Heart left ventricle (tissue), 16 donors: ENCODE data around the gene SAP30BP. TPM values are rescaled to one million over a fixed set of nuclear protein-coding genes. Genes with fewer than 3 reads are reported as not detected.

ENCODE experiments used
- ATAC-seq, 4 donors: fragments of 200-7000 bp; cut with Tn5 transposase; one replicate each; pipeline ENCODE4 v1.9.1; 2020 to 2022; ENCODE audit warnings: moderate library complexity in 4 of 4, mild to moderate bottlenecking in 3 of 4, moderate number of reproducible peaks in 1 of 4
- DNase-seq, 5 donors: peaks; one replicate each; pipeline ENCODE4 v3.0.0-alpha.2; 2020
- H3K27ac ChIP-seq, 12 donors: fragments of 200-600 bp; sonication (generic) in 4 of 12; one replicate each; pipeline versions ENCODE4 v1.5.0 to v1.8.0; 2016 to 2022; ENCODE audit warnings: mild to moderate bottlenecking in 2 of 12
- H3K27me3 ChIP-seq, 9 donors: fragments of 200-600 bp; sonication (generic) in 2 of 9; one replicate each; pipeline versions ENCODE4 v1.5.1 to v1.8.0; 2016 to 2022; ENCODE audit warnings: mild to moderate bottlenecking in 3 of 9
- H3K36me3 ChIP-seq, 9 donors: fragments of 200-600 bp; sonication (generic) in 2 of 9; one replicate each; pipeline versions ENCODE4 v1.5.0 to v1.8.0; 2018 to 2022; ENCODE audit warnings: mild to moderate bottlenecking in 2 of 9
- H3K4me1 ChIP-seq, 12 donors: fragments of 200-600 bp; sonication (generic) in 4 of 12; one replicate each; pipeline versions ENCODE4 v1.5.0 to v1.8.0; 2016 to 2022; ENCODE audit warnings: mild to moderate bottlenecking in 3 of 12
- H3K4me3 ChIP-seq, 12 donors: fragments of 200-600 bp; sonication (generic) in 4 of 12; one replicate each; pipeline versions ENCODE4 v1.5.0 to v1.8.0; 2017 to 2022; ENCODE audit warnings: mild to moderate bottlenecking in 9 of 12, moderate library complexity in 4 of 12
- H3K9me3 ChIP-seq, 12 donors: fragments of 200-600 bp; sonication (generic) in 4 of 12; one replicate each; pipeline versions ENCODE4 v1.5.0 to v1.8.0; 2016 to 2022; ENCODE audit warnings: mild to moderate bottlenecking in 1 of 12
- CTCF ChIP-seq, 12 donors: fragments of 200-600 bp; sonication (generic) in 4 of 12; IDR thresholded peaks; one replicate each; pipeline versions ENCODE4 v1.5.0 to v1.8.0; 2018 to 2022; ENCODE audit warnings: antibody characterized with exemption in 12 of 12, mild to moderate bottlenecking in 5 of 12
- POLR2A ChIP-seq, 2 donors: fragments of 450-650 bp; IDR thresholded peaks; one replicate each; pipeline ENCODE4 v1.6.1; 2017; ENCODE audit warnings: antibody characterized with exemption in 2 of 2, mild to moderate bottlenecking in 2 of 2, moderate library complexity in 2 of 2
- WGBS, 4 donors: extraction: QIAGEN DNeasy Blood & Tissue Kit in 2 of 4; methylation state at CpG; one replicate each; pipeline versions ENCODE4 v1.1.5 to v1.1.7; 2013 to 2018; 5-methylcytosine and 5-hydroxymethylcytosine counted together
- intact Hi-C, 10 donors: fragments of 100-400 bp; cut with DNase I; formaldehyde crosslinking; loops; one replicate each; pipeline versions ENCODE4 v1.11.1 to v1.14.2; 2022
- polyA plus RNA-seq, 2 donors: library from polyadenylated mRNA; stranded (reverse); fragments of 200-250 nt; gene quantifications; one replicate each; pipeline ENCODE4 v1.2.3, GENCODE V29; 2013
- total RNA-seq, 9 donors: library from RNA; depleted of rRNA in 2 of 9; stranded (reverse); fragments of >200 nt in 2 of 9; fragmentation: NEBNext Ultra II Directional in 3 of 9; extraction: Animal tissue kit (Norgen Biotek cat#: 25700) in 3 of 9; gene quantifications; one replicate each; pipeline versions ENCODE4 v1.1.0 to v1.2.4, GENCODE V29; 2016 to 2023
- donor health status: ischemic (EF 13 %, LVEDD 7.1; RV severe dilation, severe dysfunction).
- donor health status: healthy with polysubstance abuse.
- donor health status: DM: no; HTN: yes; CAD: no.
- donor health status: DM: no; HTN: no; CAD: no.
- donor health status: ischemic (EF 25% LVEDD 6.9; RV normal size, moderate dysfunction).
- donor health status: ischemic (EF 25% LVEDD 5.7; RV mildly dilated, moderate dysfunction).
- donor health status: healthy.
- donor health status: DM: yes; HTN: yes; CAD: no.
- donor health status: ischemic (EF 35%, LVEDD 5.7; RV mildly dilated, moderate dysfunction).
- donor health status: nonischemic (EF 11% LVEDD 7.7; RV severe dilation, severe dysfunction).
- donor health status: DM: yes; HTN: yes; CAD: no.
- donor health status: PGD.
- donor health status: ischemic (EF 29% LVEDD 5.4; RV normal size, mild dysfunction).
- donor health status: nonischemic (EF 23%, LVEDD 6.1; RV moderate dilation, normal function).

The SAP30BP gene
- total and polyA plus RNA-seq, 11 donors = 40.9 to 121 (median 54.6) TPM

GRCh38 chr17:75633486-75634375 lies 33.4 kb upstream of the SAP30BP start:
- TF ChIP-seq CTCF (IDR thresholded peaks at IDR 0.05) (peak; percentile 38 to 82 (median 62)), POLR2A (IDR thresholded peaks at IDR 0.05) (peak in 1 of 2 donors; percentile 72)
- Histone ChIP-seq H3K27ac (peak overlapping the region; percentile 58 to 95 (median 85)), H3K4me3 (peak overlapping the region in 10 of 12 donors; percentile 5 to 39 (median 26)), H3K27me3 (no peaks in the 10 kb centered on the region), H3K4me1 (peaks cover 13 to 64% (median 26%) of the 10 kb centered on the region in 12 donors), H3K9me3 (no peaks in the 10 kb centered on the region), H3K36me3 (peaks cover 0 to 21% (median 0%) of the 10 kb centered on the region in 9 donors)
- ATAC-seq (peak; percentile 48 to 73 (median 62)), DNase-seq (peak; percentile 89 to 95 (median 92))
- 6 to 14% (median 11%) methylated on average over 21 to 27 of the region's 27 CpGs for WGBS, 4 donors
- intact Hi-C loops = loop anchor here in 9 of 10 donors (1.0 to 5.0 kb wide), 9 partner anchors 19 to 117 kb away; no protein-coding TSS in a partner anchor

- Histone ChIP-seq H3K27ac (peak overlapping the region; percentile 58 to 95 (median 85)), H3K27me3 (no peaks in the 10 kb centered on the region), H3K4me1 (peaks cover 13 to 70% (median 27%) of the 10 kb centered on the region in 12 donors), H3K4me3 (peak overlapping the region in 11 of 12 donors; percentile 1 to 39 (median 23)), H3K9me3 (no peaks in the 10 kb centered on the region), H3K36me3 (peaks cover 0 to 17% (median 0%) of the 10 kb centered on the region in 9 donors)
- intact Hi-C loops = loop anchor here in 2 of 10 donors (5.0 kb wide), 1 partner anchor 113 kb away; no protein-coding TSS in a partner anchor
- WGBS, 4 donors = 61 to 80% (median 77%) methylated on average over 9 of the region's 9 CpGs
- ATAC-seq (no peak), DNase-seq (peak in 1 of 5 donors; percentile 28)
- TF ChIP-seq POLR2A (IDR thresholded peaks at IDR 0.05) = no peak
- TF ChIP-seq CTCF (IDR thresholded peaks at IDR 0.05) = no peak
Measured at GRCh38 chr17:75634376-75634740, 32.8 kb upstream of the SAP30BP start.

- DNase-seq (peak in 3 of 5 donors; percentile 40 to 64 (median 56)), ATAC-seq (no peak)
- 56 to 73% (median 66%) methylated on average over 11 to 20 of the region's 20 CpGs for WGBS, 4 donors
- Histone ChIP-seq H3K9me3 (no peaks in the 10 kb centered on the region), H3K4me3 (peak overlapping the region in 10 of 12 donors; percentile 1 to 39 (median 26)), H3K36me3 (peaks cover 0 to 11% (median 0%) of the 10 kb centered on the region in 9 donors), H3K4me1 (peaks cover 13 to 77% (median 28%) of the 10 kb centered on the region in 12 donors), H3K27ac (peak overlapping the region; percentile 74 to 95 (median 85)), H3K27me3 (no peaks in the 10 kb centered on the region)
- intact Hi-C loops = loop anchor here in 2 of 10 donors (5.0 kb wide), 1 partner anchor 112 kb away; no protein-coding TSS in a partner anchor
- TF ChIP-seq CTCF (IDR thresholded peaks at IDR 0.05) (no peak), POLR2A (IDR thresholded peaks at IDR 0.05) (no peak)
Measured at GRCh38 chr17:75634754-75635609, 32.2 kb upstream of the SAP30BP start.
